Coronary artery (tissue), 2 donors: ENCODE data around the gene KIFAP3.
"Not testable (repeated sequence)": the region's sequence is repeated elsewhere in the genome, so short reads cannot be mapped to it uniquely, and the experiment has no call there.

Experiments
- DNase-seq: peaks from one replicate; pipeline ENCODE4 v3.0.0-alpha.2; 2017; ENCODE audit warnings: low spot score
- H3K27ac ChIP-seq, 2 donors: fragments of 200-600 bp; sonication (generic); one replicate each; pipeline ENCODE4 v1.5.1; 2016 to 2019
- H3K4me3 ChIP-seq: fragments of 200-600 bp; sonication (generic); 2 replicates; pipeline ENCODE4 v1.5.1; 2016; ENCODE audit warnings: mild to moderate bottlenecking, moderate library complexity
- CTCF ChIP-seq: fragments of 200-600 bp; sonication (generic); IDR thresholded peaks from one replicate; pipeline ENCODE4 v1.5.1; 2019; ENCODE audit warnings: antibody characterized with exemption

Gene KIFAP3

GRCh38 chr1:170027760-170028159 is 46.7 kb downstream of the KIFAP3 start:
- no peak for DNase-seq
- no peak for TF ChIP-seq CTCF
- no peak overlapping the region for H3K4me3 ChIP-seq
- no peak overlapping the region for H3K27ac ChIP-seq

DNA sequence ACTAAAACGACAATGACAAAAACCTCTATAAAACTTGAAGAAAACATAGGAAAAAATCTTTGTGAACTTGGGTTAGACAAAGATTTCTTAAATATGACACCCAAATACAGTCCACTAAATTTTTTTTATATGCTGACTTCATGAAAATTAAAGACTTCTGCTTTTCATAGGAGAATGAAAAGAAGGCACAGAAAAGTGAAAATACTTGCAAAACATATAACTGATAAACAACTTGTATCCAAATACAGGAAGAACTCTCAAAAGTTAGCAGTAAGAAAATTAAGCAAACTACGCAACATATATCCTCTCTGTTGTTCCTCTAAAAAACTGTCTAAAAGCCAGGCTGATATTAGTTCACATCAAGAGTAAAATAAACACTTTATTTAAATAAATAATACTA is 53.6 kb downstream of the KIFAP3 start:
- Histone ChIP-seq H3K27ac (no peak overlapping the region), H3K4me3 (no peak overlapping the region)
- no peak for DNase-seq
- no peak for TF ChIP-seq CTCF

DNA sequence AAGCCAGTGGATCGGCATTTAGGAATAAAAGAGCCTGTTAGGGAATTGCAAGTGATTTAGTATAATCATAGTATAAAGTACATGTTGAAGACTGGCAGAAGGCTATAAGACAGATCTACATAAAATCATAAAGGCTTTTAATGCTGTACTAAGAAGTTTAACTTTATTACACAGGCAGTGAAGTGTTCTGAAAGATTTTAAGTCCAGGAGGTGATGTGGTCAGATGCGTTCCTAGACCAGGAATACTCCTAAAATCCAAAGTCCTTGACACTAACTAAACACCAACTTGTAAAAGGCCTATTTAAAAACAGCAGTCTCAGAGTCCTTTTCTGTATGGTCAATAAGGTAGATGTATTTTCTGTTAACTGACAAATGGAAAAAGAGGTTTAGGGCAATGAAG is 57.0 kb downstream of the KIFAP3 start:
- TF ChIP-seq CTCF: no peak
- Histone ChIP-seq H3K4me3 (no peak overlapping the region), H3K27ac (no peak overlapping the region)
- DNase-seq: no peak

- DNase-seq: no peak
- H3K27ac ChIP-seq: no peak overlapping the region
- no peak for TF ChIP-seq CTCF
- no peak overlapping the region for H3K4me3 ChIP-seq
These were observed 61.6 kb downstream of the KIFAP3 start for GRCh38 chr1:170012920-170013319.

- H3K4me3 ChIP-seq: no peak overlapping the region
- no peak overlapping the region for H3K27ac ChIP-seq
- TF ChIP-seq CTCF: no peak
- no peak for DNase-seq
These were observed 64.1 kb downstream of the KIFAP3 start for GRCh38 chr1:170010443-170010842.

DNA sequence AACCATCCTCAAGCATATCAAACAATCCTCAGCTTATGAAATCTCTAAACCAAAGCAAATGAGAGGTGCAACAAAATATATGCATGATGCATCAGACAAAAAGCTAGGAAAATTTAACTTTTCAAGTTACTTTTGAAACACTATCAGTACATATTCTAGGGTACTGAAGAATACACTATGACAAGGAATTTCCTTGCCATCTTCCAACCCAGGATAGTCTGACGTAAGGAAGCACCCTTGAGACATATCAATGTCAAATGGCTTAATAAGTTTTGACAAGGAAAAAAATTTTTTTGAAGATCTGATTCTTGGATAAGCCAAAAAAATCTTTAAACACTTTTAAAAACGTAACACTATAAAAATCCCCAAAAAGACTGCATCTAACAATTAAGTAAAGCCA is 64.9 kb downstream of the KIFAP3 start:
- H3K27ac ChIP-seq: no peak overlapping the region
- DNase-seq: no peak
- H3K4me3 ChIP-seq: no peak overlapping the region
- no peak for TF ChIP-seq CTCF

GRCh38 chr1:170008745-170009144 is 65.8 kb downstream of the KIFAP3 start:
- H3K27ac ChIP-seq, H3K4me3 ChIP-seq, DNase-seq: not testable (repeated sequence)

- DNase-seq, H3K27ac ChIP-seq, H3K4me3 ChIP-seq: not testable (repeated sequence)
These were observed 71.1 kb downstream of the KIFAP3 start for GRCh38 chr1:170003270-170003835.
